ENCODE data around the gene CD81.

GRCh38 chr11:2352420-2352819, 24.7 kb upstream of the CD81 start:
- TF ChIP-seq PURB (CRISPR knock-in tag; IDR thresholded peaks at IDR 0.05; ENCODE audit: low read depth): no peak
- no peak for TF ChIP-seq ATF3 (IDR thresholded peaks at IDR 0.05)
- TF ChIP-seq ATF3 (CRISPR knock-in tag; conservative IDR thresholded peaks at IDR 0.05): no peak
- no peak for TF ChIP-seq PBX2 (CRISPR knock-in tag; IDR thresholded peaks at IDR 0.05; ENCODE audit: low read depth)
- no peak for TF ChIP-seq PBX2 (tag; conservative IDR thresholded peaks at IDR 0.05; ENCODE audit: low read depth)
- no peak for TF ChIP-seq CTCF (IDR thresholded peaks at IDR 0.05 in 2 of 3, conservative IDR thresholded peaks at IDR 0.05 in 1 of 3; ENCODE audit: insufficient read depth in 2 of 3, low read depth in 1 of 3, low read length in 3 of 3)
- no peak for TF ChIP-seq GATAD2A (IDR thresholded peaks at IDR 0.05)
- TF ChIP-seq POLR2A (conservative IDR thresholded peaks at IDR 0.05): no peak
- no peak for TF ChIP-seq NFXL1 (CRISPR knock-in tag; IDR thresholded peaks at IDR 0.05)
- TF ChIP-seq FOXM1 (IDR thresholded peaks at IDR 0.05; ENCODE audit: low read depth): no peak
- no peak for TF ChIP-seq FOXM1 (CRISPR knock-in tag; IDR thresholded peaks at IDR 0.05; ENCODE audit: low read depth)
- TF ChIP-seq RBM34 (IDR thresholded peaks at IDR 0.05; ENCODE audit: borderline replicate concordance, insufficient read depth, low read length): no peak
- no peak for TF ChIP-seq KAT2B (IDR thresholded peaks at IDR 0.05; ENCODE audit: low read depth, low read length)
- TF ChIP-seq E2F4 (CRISPR knock-in tag; IDR thresholded peaks at IDR 0.05; ENCODE audit: low read depth): no peak
- no peak for TF ChIP-seq CEBPB (tag; IDR thresholded peaks at IDR 0.05)
